Measurements from ENCODE around the gene CCDC187. TPM values are rescaled to one million over a fixed set of nuclear protein-coding genes. Genes with fewer than 3 reads are reported as not detected.
"Not testable (repeated sequence)": the region's sequence is repeated elsewhere in the genome, so short reads cannot be mapped to it uniquely, and the experiment has no call there.

The CCDC187 gene
- total RNA-seq: 10 to 100 TPM; 11.4 to 16.8 TPM
- polyA plus RNA-seq: 1 to 10 TPM; 2.0 to 2.1 TPM
- long read RNA-seq, donor 1, partial matches to known transcripts: 5 of 5 reads
- long read RNA-seq, donor 1, other reads (novel, unspliced or antisense): 0 of 5 reads
- long read RNA-seq, donor 2: 0 reads
- long read RNA-seq, donor 3: 0 reads
- long read RNA-seq, donor 4: 0 reads
- long read RNA-seq, donor 5: 0 reads

DNA sequence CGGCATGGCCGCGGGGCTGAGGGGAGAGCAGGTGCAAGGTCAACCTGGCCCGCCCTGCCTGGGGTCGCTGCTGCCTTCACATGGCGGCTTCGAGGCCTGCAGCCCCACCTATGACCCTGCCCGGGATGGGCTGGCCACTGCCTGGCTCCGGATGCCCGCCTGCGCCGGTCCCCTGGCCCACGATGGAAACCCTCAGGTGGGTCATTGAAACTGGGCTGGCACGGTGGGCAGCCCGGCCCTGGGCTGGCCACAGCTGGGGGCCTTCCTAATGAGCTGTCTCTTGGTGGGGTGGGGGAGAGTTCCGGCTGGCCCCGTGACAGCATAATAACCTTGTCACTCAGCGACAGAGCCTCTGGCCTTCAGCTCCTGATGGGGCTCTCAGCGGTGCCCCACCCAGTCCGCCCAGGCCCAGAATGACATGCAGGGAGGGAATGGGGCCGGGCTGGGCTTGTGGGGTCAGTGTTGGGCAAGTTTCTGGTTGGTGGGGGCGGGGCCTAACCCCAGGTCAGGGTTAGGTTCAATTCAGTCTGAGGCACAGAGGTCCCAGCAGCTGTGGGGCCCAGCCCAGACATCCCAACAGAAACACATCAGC, at the start of gene CCDC187:
CCDC187 (minus strand) TSS at position 270 of the 592 bp plus-strand sequence; CDS start at position 6, 264 bp downstream.
- TF ChIP-seq, protein P1, sequence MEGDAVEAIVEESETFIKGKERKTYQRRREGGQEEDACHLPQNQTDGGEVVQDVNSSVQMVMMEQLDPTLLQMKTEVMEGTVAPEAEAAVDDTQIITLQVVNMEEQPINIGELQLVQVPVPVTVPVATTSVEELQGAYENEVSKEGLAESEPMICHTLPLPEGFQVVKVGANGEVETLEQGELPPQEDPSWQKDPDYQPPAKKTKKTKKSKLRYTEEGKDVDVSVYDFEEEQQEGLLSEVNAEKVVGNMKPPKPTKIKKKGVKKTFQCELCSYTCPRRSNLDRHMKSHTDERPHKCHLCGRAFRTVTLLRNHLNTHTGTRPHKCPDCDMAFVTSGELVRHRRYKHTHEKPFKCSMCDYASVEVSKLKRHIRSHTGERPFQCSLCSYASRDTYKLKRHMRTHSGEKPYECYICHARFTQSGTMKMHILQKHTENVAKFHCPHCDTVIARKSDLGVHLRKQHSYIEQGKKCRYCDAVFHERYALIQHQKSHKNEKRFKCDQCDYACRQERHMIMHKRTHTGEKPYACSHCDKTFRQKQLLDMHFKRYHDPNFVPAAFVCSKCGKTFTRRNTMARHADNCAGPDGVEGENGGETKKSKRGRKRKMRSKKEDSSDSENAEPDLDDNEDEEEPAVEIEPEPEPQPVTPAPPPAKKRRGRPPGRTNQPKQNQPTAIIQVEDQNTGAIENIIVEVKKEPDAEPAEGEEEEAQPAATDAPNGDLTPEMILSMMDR (IDR thresholded peaks at IDR 0.05; ENCODE audit: control extremely low read depth, extremely low read depth): no peak
- H3K27ac ChIP-seq (ENCODE audit: low read depth in 1 of 2, low read length in 1 of 2): no peak within 1 kb of the TSS
- peaks cover 0 to 8% (median 0%) of the 10 kb centered on the region in 5 donors for H3K4me1 ChIP-seq (ENCODE audit: control insufficient read depth in 5 of 5, insufficient read depth in 5 of 5, low read length in 5 of 5)
- peaks cover 0 to 2% (median 0%) of the 10 kb centered on the region in 4 donors for H3K36me3 ChIP-seq (ENCODE audit: control insufficient read depth in 4 of 4, insufficient read depth in 4 of 4, low read length in 4 of 4)
- WGBS, 2 donors: 79 to 87% methylated on average over 22 of the region's 22 CpGs
- ATAC-seq (ENCODE audit: insufficient read depth, low FRiP score): no peak
- no peak within 1 kb of the TSS for H3K4me3 ChIP-seq
- no peaks in the 10 kb centered on the region for H3K27me3 ChIP-seq (ENCODE audit: control insufficient read depth in 3 of 3, insufficient read depth in 3 of 3, low read length in 2 of 3)
- no peak for DNase-seq
- H3K9me3 ChIP-seq (ENCODE audit: control insufficient read depth in 4 of 4, insufficient read depth in 3 of 4, low read length in 3 of 4): peaks cover 0 to 7% (median 2%) of the 10 kb centered on the region in 4 donors
- H3K9ac ChIP-seq (ENCODE audit: insufficient read depth in 1 of 2, low read length in 2 of 2): no peak within 1 kb of the TSS

DNA sequence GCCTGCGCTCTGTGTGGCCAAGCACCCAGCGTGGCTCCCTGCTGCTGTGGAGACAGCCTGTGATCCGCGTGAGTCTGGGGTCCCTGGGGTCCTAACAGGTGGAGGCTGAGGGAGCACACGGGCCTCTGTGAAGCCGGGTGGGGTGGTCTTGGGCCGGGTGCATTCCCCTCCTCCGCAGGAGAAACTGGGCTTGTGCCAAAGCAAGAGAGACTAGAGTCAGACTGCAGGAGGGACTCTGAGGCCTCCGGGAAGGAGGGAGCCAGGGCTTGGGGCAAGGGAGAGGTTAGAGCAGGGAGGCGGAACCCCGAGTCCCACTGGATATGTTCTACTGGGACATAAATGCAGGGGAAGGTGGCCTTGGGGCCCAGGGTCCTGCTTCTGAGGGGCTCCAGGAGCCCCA, 49.2 kb upstream of the CCDC187 start:
- no peaks in the 10 kb centered on the region for H3K9me3 ChIP-seq (ENCODE audit: control insufficient read depth in 4 of 4, insufficient read depth in 3 of 4, low read length in 3 of 4)
- peaks cover 0 to 26% (median 0%) of the 10 kb centered on the region in 4 donors for H3K36me3 ChIP-seq (ENCODE audit: control insufficient read depth in 4 of 4, insufficient read depth in 4 of 4, low read length in 4 of 4)
- peaks cover 0 to 20% (median 4%) of the 10 kb centered on the region in 5 donors for H3K4me1 ChIP-seq (ENCODE audit: control insufficient read depth in 5 of 5, insufficient read depth in 5 of 5, low read length in 5 of 5)
- TF ChIP-seq, protein P1 (IDR thresholded peaks at IDR 0.05; ENCODE audit: control extremely low read depth, extremely low read depth): no peak
- H3K9ac ChIP-seq (ENCODE audit: insufficient read depth in 1 of 2, low read length in 2 of 2): no peak overlapping the region
- DNase-seq: no peak
- no peak for ATAC-seq (ENCODE audit: insufficient read depth, low FRiP score)
- no peak overlapping the region for H3K4me3 ChIP-seq
- peak overlapping the region in 1 of 2 donors; percentile 85 for H3K27ac ChIP-seq (ENCODE audit: low read depth in 1 of 2, low read length in 1 of 2)
- WGBS, 2 donors: 73 to 85% methylated on average over 11 of the region's 11 CpGs
- H3K27me3 ChIP-seq (ENCODE audit: control insufficient read depth in 3 of 3, insufficient read depth in 3 of 3, low read length in 2 of 3): no peaks in the 10 kb centered on the region

DNA sequence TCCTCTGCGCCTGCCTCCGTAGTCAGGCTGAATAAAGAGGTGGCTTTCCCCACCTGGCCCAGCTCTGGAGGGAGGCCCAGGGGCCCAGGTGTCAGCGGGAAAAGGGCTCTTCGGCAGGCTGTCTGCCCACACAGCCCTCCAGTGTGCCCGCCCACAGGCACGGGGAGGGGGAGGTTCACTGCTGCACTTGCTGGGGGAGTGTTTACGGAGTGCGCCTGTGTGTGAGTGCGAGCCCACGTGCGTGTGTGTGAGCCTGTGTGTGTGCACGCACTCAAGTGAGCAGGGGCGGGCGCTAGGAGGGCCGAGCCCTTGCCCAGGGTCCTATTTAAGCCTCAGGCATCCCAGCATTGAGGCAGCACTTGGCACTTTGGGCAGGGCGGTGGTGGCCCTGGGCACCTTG, 48.8 kb upstream of the CCDC187 start:
- no peak for ATAC-seq (ENCODE audit: insufficient read depth, low FRiP score)
- 68 to 86% methylated on average over 16 of the region's 16 CpGs for WGBS, 2 donors
- TF ChIP-seq, protein P1 (IDR thresholded peaks at IDR 0.05; ENCODE audit: control extremely low read depth, extremely low read depth): no peak

DNA sequence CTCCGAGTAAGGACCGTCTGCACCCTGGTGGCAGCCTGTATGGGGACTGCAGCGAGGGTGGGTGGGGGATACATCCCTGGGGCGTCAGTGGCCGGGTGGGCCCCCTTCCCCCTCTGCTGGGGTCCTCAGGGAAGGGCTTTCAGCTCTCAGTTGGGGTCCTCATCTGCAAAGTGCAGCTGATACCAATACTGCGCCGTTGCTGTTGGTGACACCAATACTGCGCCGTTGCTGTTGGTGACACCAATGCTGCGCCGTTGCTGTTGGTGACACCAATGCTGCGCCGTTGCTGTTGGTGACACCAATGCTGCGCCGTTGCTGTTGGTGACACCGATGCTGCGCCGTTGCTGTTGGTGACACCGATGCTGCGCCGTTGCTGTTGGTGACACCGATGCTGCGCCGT, 48.0 kb upstream of the CCDC187 start:
- H3K4me3 ChIP-seq; DNase-seq; ATAC-seq (ENCODE audit: insufficient read depth, low FRiP score); H3K27me3 ChIP-seq (ENCODE audit: control insufficient read depth in 3 of 3, insufficient read depth in 3 of 3, low read length in 2 of 3); H3K9ac ChIP-seq (ENCODE audit: insufficient read depth in 1 of 2, low read length in 2 of 2); H3K9me3 ChIP-seq (ENCODE audit: control insufficient read depth in 4 of 4, insufficient read depth in 3 of 4, low read length in 3 of 4); H3K27ac ChIP-seq (ENCODE audit: low read depth in 1 of 2, low read length in 1 of 2): not testable (repeated sequence)
- H3K4me1 ChIP-seq (ENCODE audit: control insufficient read depth in 5 of 5, insufficient read depth in 5 of 5, low read length in 5 of 5): peaks cover 0 to 24% (median 10%) of the 10 kb centered on the region in 5 donors
- H3K36me3 ChIP-seq (ENCODE audit: control insufficient read depth in 4 of 4, insufficient read depth in 4 of 4, low read length in 4 of 4): peaks cover 0 to 14% (median 0%) of the 10 kb centered on the region in 4 donors
- 92 to 96% methylated on average over 10 to 24 of the region's 24 CpGs for WGBS, 2 donors

More for the DNA sequence above, 48.8 kb upstream of the CCDC187 start:
- Histone ChIP-seq H3K36me3 (ENCODE audit: control insufficient read depth in 4 of 4, insufficient read depth in 4 of 4, low read length in 4 of 4) (peaks cover 0 to 21% (median 0%) of the 10 kb centered on the region in 4 donors), H3K4me3 (no peak overlapping the region), H3K4me1 (ENCODE audit: control insufficient read depth in 5 of 5, insufficient read depth in 5 of 5, low read length in 5 of 5) (peaks cover 0 to 23% (median 4%) of the 10 kb centered on the region in 5 donors), H3K27ac (ENCODE audit: low read depth in 1 of 2, low read length in 1 of 2) (peak overlapping the region in 1 of 2 donors; percentile 0), H3K27me3 (ENCODE audit: control insufficient read depth in 3 of 3, insufficient read depth in 3 of 3, low read length in 2 of 3) (no peaks in the 10 kb centered on the region), H3K9ac (ENCODE audit: insufficient read depth in 1 of 2, low read length in 2 of 2) (no peak overlapping the region), H3K9me3 (ENCODE audit: control insufficient read depth in 4 of 4, insufficient read depth in 3 of 4, low read length in 3 of 4) (no peaks in the 10 kb centered on the region)
- peak; percentile 66 to 84 (median 84) for DNase-seq
